CD4-positive, alpha-beta T cell treated with Interleukin-12 subunit alpha and Interleukin-12 subunit beta, for 1 hour (primary cell): Measurements from ENCODE around the gene PSMG3.
A peak's percentile ranks its signal among the peaks of the same experiment; 100 is the strongest.
"Not testable (repeated sequence)": the region's sequence is repeated elsewhere in the genome, so short reads cannot be mapped to it uniquely, and the experiment has no call there.

Source experiments
- DNase-seq: peaks from one replicate; pipeline ENCODE4 v3.0.0-alpha.2; 2020

Gene PSMG3

GRCh38 chr7:1596181-1597043 lies 26.6 kb upstream of the PSMG3 start:
- no peak for DNase-seq

- DNase-seq: no peak
These were observed 25.8 kb upstream of the PSMG3 start for GRCh38 chr7:1595636-1596035.

GRCh38 chr7:1595027-1595426 lies 25.2 kb upstream of the PSMG3 start:
- DNase-seq: no peak

DNA sequence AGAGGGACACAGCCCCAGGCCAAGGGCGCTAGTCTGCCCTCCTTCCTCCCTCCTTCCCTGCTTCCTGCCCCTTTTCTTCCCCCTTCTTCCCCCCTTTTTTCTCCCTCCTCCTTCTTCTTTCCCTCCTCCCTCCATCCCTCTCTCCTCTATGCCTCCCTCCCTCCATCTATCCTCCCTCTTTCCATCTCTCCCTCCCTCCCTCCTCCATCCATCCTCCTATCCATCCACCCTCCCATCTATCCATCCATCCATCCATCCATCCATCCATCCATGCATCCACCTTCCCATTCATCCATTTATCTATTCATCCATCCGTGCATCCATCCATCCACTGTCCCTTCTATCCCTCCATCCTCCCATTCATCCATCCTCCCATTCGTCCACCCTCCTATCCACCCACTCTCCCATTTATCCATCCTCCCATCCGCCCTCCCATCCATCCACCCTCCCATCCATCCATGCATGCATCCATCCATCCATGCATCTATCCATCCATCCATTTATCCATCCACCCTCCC lies 24.1 kb upstream of the PSMG3 start:
- DNase-seq: no peak

GRCh38 chr7:1593091-1593866 lies 23.4 kb upstream of the PSMG3 start:
- DNase-seq: no peak

DNA sequence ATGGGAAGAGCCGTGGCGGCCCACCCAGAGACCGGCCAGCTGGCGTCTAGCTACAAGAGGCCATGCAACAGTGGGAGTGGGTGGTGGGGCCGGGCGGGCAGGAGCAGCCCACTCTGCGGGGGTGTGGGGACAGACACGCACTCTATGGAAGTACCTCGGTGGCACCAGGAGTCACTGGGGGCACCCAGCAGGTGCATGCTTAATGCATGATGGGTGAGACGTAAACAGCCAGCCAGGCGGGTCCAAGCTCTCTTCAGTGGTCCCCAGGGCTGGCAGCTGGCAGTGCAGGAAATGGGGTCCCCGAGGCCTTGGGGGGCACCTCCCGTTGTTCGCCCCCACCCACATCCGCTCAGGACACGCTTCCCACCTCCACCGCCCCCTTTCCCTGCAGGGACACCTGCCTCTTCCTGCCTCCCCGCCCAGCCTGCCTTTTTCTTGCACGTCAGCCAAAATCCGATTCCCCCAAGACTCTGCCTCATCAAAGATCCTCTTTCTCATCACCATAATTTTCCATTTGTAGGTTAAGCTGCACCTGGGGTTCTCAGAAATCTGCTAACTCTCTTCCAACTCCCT lies 22.6 kb upstream of the PSMG3 start:
- DNase-seq: no peak

DNA sequence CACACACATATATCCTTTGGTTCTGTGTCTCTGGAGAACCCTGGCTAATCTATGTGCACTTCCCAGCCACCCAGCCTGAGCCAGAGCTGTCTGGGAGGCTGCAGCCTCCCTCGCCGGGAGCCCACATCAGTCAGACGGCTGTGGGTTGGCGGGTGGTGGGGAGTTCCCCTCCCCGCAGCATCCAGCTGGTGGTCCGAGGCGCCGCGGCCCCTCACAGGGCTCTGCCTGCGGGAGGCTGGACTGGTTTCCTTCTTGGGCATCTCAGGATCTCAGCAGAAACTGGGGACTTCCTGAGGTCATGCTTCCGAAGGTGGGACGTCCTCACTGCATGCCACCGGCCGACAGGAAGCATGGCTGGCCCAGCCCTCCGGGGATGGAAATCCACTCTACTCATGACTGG lies 22.0 kb upstream of the PSMG3 start:
- no peak for DNase-seq

DNA sequence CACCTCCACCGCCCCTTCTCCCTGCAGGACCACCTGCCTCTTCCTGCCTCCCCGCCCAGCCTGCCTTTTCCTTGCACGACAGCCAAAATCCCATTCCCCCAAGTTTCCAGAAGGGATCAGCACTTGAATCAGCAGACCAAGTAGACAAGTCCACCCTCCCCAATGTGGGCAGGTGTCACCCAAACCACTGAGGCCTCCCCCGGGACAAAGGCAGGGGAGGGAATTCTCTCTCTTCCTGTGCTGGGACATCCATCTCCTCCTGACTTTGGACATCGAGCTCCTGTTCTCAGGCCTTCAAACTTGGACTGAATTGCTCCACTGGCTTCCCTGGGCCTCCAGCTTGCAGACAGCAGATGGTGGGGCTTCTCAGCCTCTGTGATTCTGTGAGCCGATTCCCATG lies 21.6 kb upstream of the PSMG3 start:
- DNase-seq: no peak

DNA sequence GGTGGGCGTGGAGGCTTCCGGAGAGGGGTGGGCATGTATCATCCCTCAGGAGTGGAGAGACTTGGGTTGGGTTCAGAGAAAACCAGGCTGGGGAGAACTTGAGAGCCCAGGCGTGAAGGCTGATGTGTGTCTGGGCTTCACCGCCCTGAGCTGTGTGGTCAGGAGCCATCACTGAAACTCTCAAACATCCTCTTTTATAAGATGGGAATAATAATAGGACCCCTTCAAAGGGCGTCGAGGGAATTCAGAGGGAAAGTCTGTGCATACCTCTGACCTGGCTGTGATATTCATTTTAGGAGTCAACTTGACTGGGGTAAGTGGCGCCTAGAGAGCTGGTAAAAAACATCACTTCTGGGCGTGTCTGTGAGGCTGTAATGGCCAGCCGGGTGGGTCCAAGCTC lies 21.1 kb upstream of the PSMG3 start:
- DNase-seq: no peak

DNA sequence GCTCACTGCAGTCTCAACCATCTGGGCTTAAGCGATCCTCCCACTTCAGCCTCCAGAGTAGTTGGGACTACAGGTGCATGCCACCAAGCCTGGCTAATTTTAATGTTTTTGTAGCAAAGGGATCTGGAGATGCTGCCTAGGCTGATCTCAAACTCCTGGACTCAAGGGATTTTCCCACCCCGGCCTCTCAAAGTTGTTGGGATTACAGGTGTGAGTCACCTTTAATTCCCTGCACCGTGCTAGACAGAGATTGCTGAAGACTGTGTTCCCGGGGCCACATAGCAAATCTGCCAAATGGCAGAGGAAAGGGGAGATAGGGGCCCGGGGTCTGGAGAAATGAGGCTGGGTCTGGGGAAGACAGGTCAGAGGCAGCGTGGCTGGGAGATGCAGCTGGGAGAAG lies 20.6 kb upstream of the PSMG3 start:
- no peak for DNase-seq

DNA sequence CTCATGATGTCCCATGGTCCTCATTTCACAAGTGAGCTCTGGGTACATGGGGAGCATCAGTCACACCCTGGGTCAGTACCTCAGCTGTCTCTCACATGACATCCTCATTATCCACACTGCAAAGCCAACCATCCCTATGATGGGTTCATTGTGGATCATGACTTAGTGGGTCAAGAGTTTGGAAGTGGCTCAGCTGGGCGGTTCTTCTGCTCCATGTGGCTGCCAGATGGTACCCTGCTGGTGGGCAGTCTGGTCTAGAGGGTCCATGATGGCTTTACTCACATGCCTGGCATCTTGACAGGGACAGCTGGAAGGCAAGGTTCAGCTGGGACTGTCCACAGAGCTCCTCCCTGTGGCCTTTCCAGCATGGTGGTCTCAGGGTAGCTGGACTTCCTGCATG lies 19.1 kb upstream of the PSMG3 start:
- DNase-seq: no peak

DNA sequence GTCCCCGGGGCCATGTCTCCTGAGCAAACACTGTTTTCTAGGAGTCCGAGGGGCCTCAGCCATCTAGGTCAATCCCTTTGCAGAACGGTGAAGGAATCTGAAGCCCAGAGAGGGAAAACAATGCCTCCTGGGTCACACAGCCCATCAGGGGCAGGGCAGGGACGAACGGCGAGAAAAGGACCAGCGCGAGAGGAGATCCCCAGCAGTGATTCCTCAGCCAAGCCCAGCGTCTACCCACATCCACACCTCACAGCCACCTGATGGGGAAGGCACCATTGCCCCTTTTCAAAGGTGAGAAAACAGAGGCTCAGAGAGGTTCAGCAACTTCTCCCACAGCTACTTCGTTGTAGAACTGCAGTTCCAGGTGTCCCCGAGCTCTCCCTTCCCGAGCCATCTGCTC lies 17.9 kb upstream of the PSMG3 start:
- no peak for DNase-seq

- DNase-seq: no peak
These were observed 17.2 kb upstream of the PSMG3 start for GRCh38 chr7:1586827-1587705.

- no peak for DNase-seq
These were observed 16.4 kb upstream of the PSMG3 start for GRCh38 chr7:1586126-1586826.

- DNase-seq: no peak
These were observed 15.5 kb upstream of the PSMG3 start for GRCh38 chr7:1585142-1585981.

DNA sequence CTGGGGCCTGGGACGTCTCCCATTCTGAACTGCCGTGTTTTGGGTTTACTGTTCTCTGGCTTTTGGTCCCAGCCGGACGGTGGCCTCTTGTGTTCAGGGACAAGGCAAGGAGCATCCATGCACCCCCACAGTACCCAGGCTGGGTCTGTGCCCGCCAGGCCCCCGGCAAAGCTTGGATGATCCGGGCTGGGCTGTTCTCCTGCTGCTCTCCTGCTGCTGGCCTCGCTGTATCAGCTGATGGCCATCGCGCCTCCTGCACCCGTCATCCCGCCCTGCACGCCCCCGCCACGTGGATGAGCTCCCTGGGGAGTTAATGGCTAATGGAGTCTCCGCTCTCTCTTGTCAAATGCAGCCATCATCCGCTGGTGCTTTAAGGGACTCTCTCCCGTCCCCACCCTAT lies 14.9 kb upstream of the PSMG3 start:
- no peak for DNase-seq

GRCh38 chr7:1583241-1583930 lies 13.6 kb upstream of the PSMG3 start:
- not testable (repeated sequence) for DNase-seq

DNA sequence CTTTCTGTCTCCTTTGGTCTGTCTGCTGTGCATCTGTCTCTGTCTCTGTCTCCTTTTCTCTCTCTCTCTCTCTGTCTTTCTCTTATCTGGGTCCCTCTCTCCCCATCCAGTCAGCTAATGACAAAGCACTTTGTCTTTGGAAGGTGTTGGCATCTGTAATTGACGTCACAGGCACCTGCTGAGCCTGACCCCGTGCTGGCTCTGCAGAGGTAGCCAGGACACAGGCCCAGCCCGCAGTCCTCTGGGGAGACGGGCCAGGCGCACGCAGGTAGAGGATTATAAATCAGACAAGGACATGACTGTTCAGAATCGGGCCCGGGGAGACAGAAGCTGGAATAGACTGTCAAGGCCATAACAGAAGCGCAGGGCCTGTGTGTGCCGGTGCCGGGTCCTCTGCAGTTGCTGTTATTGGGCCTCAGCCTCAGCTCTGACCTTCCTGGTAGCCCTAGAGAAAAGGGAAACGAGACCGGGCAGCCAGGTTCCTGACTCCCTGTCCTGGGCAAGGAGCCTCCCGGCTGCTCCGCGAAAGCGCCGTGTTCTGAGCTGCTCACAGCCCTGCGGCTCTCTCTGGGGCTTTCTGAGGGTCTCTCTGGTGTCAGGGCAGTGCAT lies 10.7 kb upstream of the PSMG3 start:
- no peak for DNase-seq

DNA sequence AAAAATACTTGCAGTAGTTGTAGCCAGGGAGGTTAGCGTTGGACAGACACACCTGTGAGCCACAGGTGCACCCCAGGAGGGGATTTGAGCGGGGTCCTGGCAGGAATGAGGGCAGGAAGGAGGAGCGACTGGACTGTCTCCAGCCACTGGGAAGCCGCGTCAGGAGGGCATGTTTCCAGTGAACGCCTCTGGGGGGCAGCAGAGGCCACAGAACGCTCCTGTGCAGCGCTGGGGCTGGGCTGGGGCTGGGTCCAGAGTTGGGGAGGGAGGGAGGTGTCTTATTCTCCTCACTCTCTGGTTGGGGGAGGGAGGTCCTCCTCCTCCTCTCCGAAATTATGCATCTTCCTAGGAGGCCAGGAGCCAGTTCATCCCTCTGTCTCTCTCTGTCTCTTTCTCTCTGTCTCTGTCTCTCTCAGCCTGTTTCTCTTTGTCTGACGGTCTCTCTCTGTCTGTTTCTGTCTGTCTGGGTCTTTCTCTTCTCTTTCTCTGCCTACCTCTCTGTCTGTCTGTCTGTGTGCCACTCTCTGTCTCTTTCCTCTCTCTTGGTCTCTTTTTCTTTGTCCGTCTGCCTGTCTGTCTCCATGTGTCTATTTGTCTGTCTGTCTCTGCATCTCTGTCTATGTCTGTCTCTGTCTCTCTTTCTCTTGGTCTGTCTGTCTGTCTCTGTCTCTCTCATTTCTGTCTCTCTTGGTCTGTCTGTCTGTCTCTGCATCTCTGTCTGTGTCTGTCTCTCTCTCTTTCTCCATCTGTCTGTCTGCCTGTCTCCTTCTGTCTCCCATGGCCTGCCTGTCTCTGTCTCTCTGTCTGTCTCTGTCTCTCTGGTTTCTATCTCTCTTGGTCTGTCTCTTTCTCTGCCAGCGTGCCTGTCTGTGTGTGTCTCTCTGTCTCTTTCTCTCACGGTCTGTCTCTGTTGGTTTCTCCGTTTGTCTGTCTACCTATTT lies 9.9 kb upstream of the PSMG3 start:
- DNase-seq: peak; percentile 74
